K562 (cell line): ENCODE results near the gene CDC25B. TPM values are rescaled to one million over a fixed set of nuclear protein-coding genes. Genes with fewer than 3 reads are reported as not detected.

Experiments
- ATAC-seq: fragments of 200-7000 bp; cut with Tn5 transposase; 3 replicates; pipeline ENCODE4 v1.9.1; 2020; ENCODE audit warnings: moderate library complexity
- BruUV-seq: library from RNA; stranded (reverse); fragments of 400-500 nt; replicated peaks from 2 replicates; lab custom pipeline; 2021; lab: Mats Ljungman, UMichigan
- CTCF ChIA-PET: fragments of 300-600 bp; formaldehyde crosslinking; extraction: SDS; loops from one replicate; lab custom pipeline; 2021; ENCODE audit warnings: low intra/inter-chr PET ratio; lab: Yijun Ruan, JAX
- POLR2A ChIA-PET: fragments of 300-600, 350-650 bp; sonication (Branson Sonifier 250); formaldehyde crosslinking; extraction: SDS; loops from one replicate; lab custom pipeline; 2021; ENCODE audit warnings: antibody characterized with exemption, inconsistent platforms; lab: Yijun Ruan, JAX
- DNase-seq, 4 experiments: peaks; one replicate each; pipeline versions ENCODE4 v3.0.0 to v3.0.0-alpha.2; 2011 to 2018; ENCODE audit warnings: low spot score in 3 of 4, mixed read lengths in 3 of 4; ENCODE audit errors: extremely low read depth in 1 of 4
- FAIRE-seq: peaks from 2 replicates; lab custom pipeline; 2011; peaks lifted over from hg19 to GRCh38; lab: Jason Lieb, UNC
- H2AFZ ChIP-seq: 2 replicates; pipeline ENCODE4 v1.6.0; 2011; ENCODE audit warnings: low read depth, low read length, control low read depth, inconsistent platforms
- H3K27ac ChIP-seq: fragments of 200-600 bp; 3 replicates; pipeline ENCODE4 v1.8.0; 2011; ENCODE audit warnings: low read depth, mild to moderate bottlenecking, control low read depth, inconsistent platforms, low read length, moderate library complexity, mixed read lengths; ENCODE audit errors: extremely low read depth
- H3K27me3 ChIP-seq, 2 experiments: fragments of 300-600 bp in 1 of 2; 2 replicates in 1 of 2; 3 replicates in 1 of 2; pipeline versions ENCODE4 v1.6.0 to v1.8.0; 2011; ENCODE audit warnings: inconsistent platforms in 2 of 2, low read length in 2 of 2, mild to moderate bottlenecking in 1 of 2, mixed read lengths in 1 of 2, moderate library complexity in 1 of 2; ENCODE audit not compliant: control insufficient read depth in 2 of 2, insufficient read depth in 2 of 2
- H3K36me3 ChIP-seq: fragments of 300-600 bp; 3 replicates; pipeline ENCODE4 v1.8.0; 2011; ENCODE audit warnings: mild to moderate bottlenecking, low read length, inconsistent platforms; ENCODE audit not compliant: control insufficient read depth, insufficient read depth
- H3K4me1 ChIP-seq, 2 experiments: fragments of 200-600 bp in 1 of 2; replicated peaks in 1 of 2; 2 replicates in 1 of 2; 3 replicates in 1 of 2; pipeline versions ENCODE4 v1.5.1 to v1.8.0; 2011; ENCODE audit warnings: inconsistent platforms in 2 of 2, low read length in 2 of 2, mild to moderate bottlenecking in 1 of 2, mixed read lengths in 1 of 2, moderate library complexity in 1 of 2; ENCODE audit not compliant: control insufficient read depth in 2 of 2, insufficient read depth in 2 of 2
- H3K4me2 ChIP-seq: 2 replicates; pipeline ENCODE4 v1.6.1; 2011; ENCODE audit warnings: low read length, control low read depth, inconsistent platforms, mixed read lengths; ENCODE audit not compliant: insufficient read depth
- H3K4me3 ChIP-seq: fragments of 200-600 bp; sonication (generic), shearing (Covaris generic); 2 replicates; pipeline ENCODE4 v1.5.1; 2016; ENCODE audit warnings: control low read depth, inconsistent platforms
- H3K79me2 ChIP-seq: fragments of 200-600 bp; 3 replicates; pipeline ENCODE4 v1.8.0; 2011; ENCODE audit warnings: low read length, inconsistent platforms; ENCODE audit not compliant: control insufficient read depth, insufficient read depth
- H3K9ac ChIP-seq, 2 experiments: 2 replicates each; pipeline versions ENCODE4 v1.6.0 to v1.6.1; 2011; ENCODE audit warnings: low read depth in 2 of 2, low read length in 2 of 2, control low read depth in 1 of 2, inconsistent platforms in 1 of 2, mild to moderate bottlenecking in 1 of 2, mixed read lengths in 1 of 2; ENCODE audit not compliant: insufficient read depth in 1 of 2
- H3K9me1 ChIP-seq: one replicate; pipeline ENCODE4 v1.6.0; 2011; ENCODE audit warnings: inconsistent platforms, mild to moderate bottlenecking, low read length, moderate library complexity; ENCODE audit not compliant: control insufficient read depth, insufficient read depth
- H3K9me3 ChIP-seq: replicated peaks from 2 replicates; pipeline ENCODE4 v1.5.1; 2011; ENCODE audit warnings: low read depth, low read length, inconsistent platforms; ENCODE audit not compliant: control insufficient read depth, insufficient read depth
- H4K20me1 ChIP-seq: replicated peaks from 2 replicates; pipeline ENCODE4 v1.6.1; 2011; ENCODE audit warnings: low read length, inconsistent platforms, mixed read lengths; ENCODE audit not compliant: control insufficient read depth, insufficient read depth
- CHD7 ChIP-seq: fragments of 200-600 bp; sonication (generic); IDR thresholded peaks from one replicate; pipeline ENCODE4 v1.6.1; 2012; ENCODE audit warnings: mild to moderate bottlenecking, low read depth, low read length, inconsistent platforms
- E4F1 ChIP-seq: fragments of 250-450 bp; sonication (Bioruptor Pico); IDR thresholded peaks from 2 replicates; pipeline ENCODE4 v1.5.0; 2021; ENCODE audit warnings: mild to moderate bottlenecking, borderline replicate concordance
- ZNF124 ChIP-seq: sonication (generic); formaldehyde crosslinking; IDR thresholded peaks from 2 replicates; pipeline ENCODE4 v1.8.1; 2022; ENCODE audit warnings: missing genetic modification reagents
- ZNF639 ChIP-seq, 2 experiments: fragments of 200-800 bp in 1 of 2; sonication (Bioruptor generic) in 1 of 2; sonication (generic) in 1 of 2; formaldehyde crosslinking in 1 of 2; IDR thresholded peaks in 1 of 2; conservative IDR thresholded peaks in 1 of 2; 2 replicates each; pipeline versions ENCODE4 v1.5.0 to v1.6.1; 2016 to 2020; ENCODE audit warnings: missing compliant biosample characterization in 1 of 2, missing genetic modification characterization in 1 of 2, missing genetic modification reagents in 1 of 2
- WGBS: fragments of 100-300 bp; shearing (Covaris generic); methylation state at CpG from one replicate; pipeline ENCODE4 v1.1.6; 2016; ENCODE audit warnings: low coverage, mixed read lengths; ENCODE audit not compliant: insufficient coverage; ENCODE audit errors: missing lambda C conversion rate; 5-methylcytosine and 5-hydroxymethylcytosine counted together
- in situ Hi-C: fragments of 300-500 bp; cut with MboI; formaldehyde crosslinking; loops from 4 replicates; pipeline ENCODE4 v1.15.0; 2018; ENCODE audit warnings: inconsistent platforms, mixed read lengths
- intact Hi-C: fragments of 100-400 bp; cut with micrococcal nuclease; formaldehyde crosslinking; loops from 2 replicates; pipeline ENCODE4 v1.14.2; 2022
- polyA plus RNA-seq, 8 experiments: library from polyadenylated mRNA; depleted of rRNA in 4 of 8; stranded (reverse) in 5 of 8; unstranded in 3 of 8; fragments of >200 nt; fragmentation: Nextera tagmentation in 2 of 8; fragmentation: Illumina TruSeq in 1 of 8; extraction: Ambion mirVana in 2 of 8; extraction: Trizol in 1 of 8; gene quantifications; 2 replicates each; pipeline versions ENCODE4 v1.2.1 to v1.2.3, GENCODE V29; 2011 to 2014; ENCODE audit warnings: inconsistent platforms in 1 of 8, missing spikeins in 1 of 8
- total RNA-seq, 7 experiments: library from RNA; depleted of rRNA in 6 of 7; stranded (reverse); fragments of >200 nt in 6 of 7; fragmentation: Illumina TruSeq in 2 of 7; extraction: Trizol in 2 of 7; gene quantifications; 2 replicates each; pipeline versions ENCODE4 v1.2.1 to v1.2.3, GENCODE V29; 2011 to 2021; ENCODE audit warnings: low replicate concordance in 1 of 7

Gene CDC25B
- total and polyA plus RNA-seq, 9 of the 15 experiments (the other 6 are each of a cell fraction or from before 2014, with no cell fraction given): 2.3 to 35.7 (median 9.5) TPM

- H3K27ac ChIP-seq: peak overlapping the region; percentile 66; the same call in 2 of the 3 replicates
- no peaks in the 10 kb centered on the region for H3K9me3 ChIP-seq
- BruUV-seq: TSS peak; percentile 58
- ATAC-seq (peak; percentile 68), DNase-seq (peak; percentile 41 to 78 (median 59)), FAIRE-seq (peak; percentile 48)
- H3K4me2 ChIP-seq: peak overlapping the region; percentile 81
- POLR2A ChIA-PET: interaction anchor here (0.6 to 1.1 kb wide), 4 partner anchors 9 to 1994 kb away, joined by 3 to 5 read pairs (median 4); no protein-coding TSS in a partner anchor
- peak overlapping the region; percentile 60 for H3K4me3 ChIP-seq
- no peaks in the 10 kb centered on the region for H3K9me1 ChIP-seq
- intact Hi-C loops (no loop called here), in situ Hi-C loops (no loop called here)
- CTCF ChIA-PET: no interaction called here
- peak overlapping the region; percentile 59 to 88; a peak in 3 of 4 replicates for H3K9ac ChIP-seq
- WGBS: 0% methylated on average over 8 of the region's 21 CpGs
- H3K4me1 ChIP-seq: peaks cover 9 to 42% of the 10 kb centered on the region in 2 experiments; a peak in 3 of 5 replicates
- H4K20me1 ChIP-seq: no peaks in the 10 kb centered on the region
- peaks cover 11% of the 10 kb centered on the region; the same call in 2 of the 3 replicates for H3K36me3 ChIP-seq
- H2AFZ ChIP-seq: peak overlapping the region; percentile 89
- no peaks in the 10 kb centered on the region for H3K27me3 ChIP-seq
- peaks cover 27% of the 10 kb centered on the region for H3K79me2 ChIP-seq
- no peak for TF ChIP-seq CHD7
- TF ChIP-seq ZNF639 (CRISPR knock-in tag; conservative IDR thresholded peaks at IDR 0.05 in 1 of 2, IDR thresholded peaks at IDR 0.05 in 1 of 2): no peak
- TF ChIP-seq ZNF124 (CRISPR knock-in tag): no peak
- TF ChIP-seq E4F1 (CRISPR knock-in tag): no peak
Measured at GRCh38 chr20:3767110-3767426, 29.0 kb upstream of the CDC25B start.
